GM23338 (cell line): ENCODE results near the gene CERT1. TPM values are rescaled to one million over a fixed set of nuclear protein-coding genes. Genes with fewer than 3 reads are reported as not detected.

Experiments used
- ATAC-seq: fragments of 200-7000 bp; cut with Tn5 transposase; 3 replicates; pipeline ENCODE4 v1.9.1; 2020
- DNase-seq: peaks from one replicate; pipeline ENCODE4 v3.0.0-alpha.2; 2015; ENCODE audit warnings: low spot score
- H2AFZ ChIP-seq: fragments of 200-600 bp; sonication (generic); 2 replicates; pipeline ENCODE4 v1.8.0; 2016; ENCODE audit warnings: antibody characterized with exemption, mild to moderate bottlenecking, moderate library complexity
- H3F3A ChIP-seq: fragments of 200-600 bp; sonication (generic); replicated peaks from 2 replicates; pipeline ENCODE4 v1.8.0; 2017; ENCODE audit warnings: antibody characterized with exemption, mixed run types, low read depth
- H3K27ac ChIP-seq: fragments of 200-600 bp; sonication (generic); 2 replicates; pipeline ENCODE4 v1.6.1; 2016; ENCODE audit warnings: low read depth
- H3K27me3 ChIP-seq: fragments of 200-600 bp; sonication (generic); 2 replicates; pipeline ENCODE4 v1.8.0; 2016; ENCODE audit warnings: mild to moderate bottlenecking, mixed run types, moderate library complexity; ENCODE audit not compliant: insufficient read depth
- H3K36me3 ChIP-seq: fragments of 200-600 bp; sonication (generic); 2 replicates; pipeline ENCODE4 v1.8.0; 2016; ENCODE audit warnings: mild to moderate bottlenecking; ENCODE audit not compliant: insufficient read depth
- H3K4me1 ChIP-seq: fragments of 200-600 bp; sonication (generic); 2 replicates; pipeline ENCODE4 v1.8.0; 2016; ENCODE audit warnings: mild to moderate bottlenecking, moderate library complexity; ENCODE audit not compliant: insufficient read depth
- H3K4me2 ChIP-seq: fragments of 200-600 bp; sonication (generic); 2 replicates; pipeline ENCODE4 v1.7.1; 2017; ENCODE audit warnings: mixed run types
- H3K4me3 ChIP-seq: fragments of 200-600 bp; sonication (generic); 2 replicates; pipeline ENCODE4 v1.6.1; 2016; ENCODE audit warnings: mixed run types
- H3K79me2 ChIP-seq: fragments of 200-600 bp; sonication (generic); replicated peaks from 2 replicates; pipeline ENCODE4 v1.8.0; 2017; ENCODE audit warnings: mild to moderate bottlenecking; ENCODE audit not compliant: insufficient read depth
- H3K9me2 ChIP-seq: fragments of 200-600 bp; sonication (generic); 2 replicates; pipeline ENCODE4 v1.8.0; 2017; ENCODE audit not compliant: insufficient read depth
- H4K20me1 ChIP-seq: fragments of 200-600 bp; sonication (generic); replicated peaks from 2 replicates; pipeline ENCODE4 v1.8.0; 2017; ENCODE audit warnings: mild to moderate bottlenecking; ENCODE audit not compliant: insufficient read depth
- H3K27ac Mint-ChIP-seq: 2 replicates; pipeline ENCODE4 v1.8.0; 2020; ENCODE audit warnings: inconsistent platforms, mild to moderate bottlenecking, moderate library complexity, mixed read lengths
- H3K27me3 Mint-ChIP-seq: 3 replicates; pipeline ENCODE4 v1.8.0; 2022; ENCODE audit warnings: low read depth, mild to moderate bottlenecking, moderate library complexity, mixed read lengths, inconsistent platforms; ENCODE audit not compliant: insufficient read depth, poor library complexity
- H3K36me3 Mint-ChIP-seq: 3 replicates; pipeline ENCODE4 v1.8.0; 2021; ENCODE audit warnings: low read depth, mild to moderate bottlenecking, inconsistent platforms, moderate library complexity, mixed read lengths
- H3K4me1 Mint-ChIP-seq: 3 replicates; pipeline ENCODE4 v1.8.0; 2020; ENCODE audit warnings: mild to moderate bottlenecking, inconsistent platforms, mixed read lengths
- H3K4me3 Mint-ChIP-seq: 3 replicates; pipeline ENCODE4 v1.8.0; 2021; ENCODE audit warnings: moderate library complexity, mild to moderate bottlenecking, inconsistent platforms, mixed read lengths
- H3K9me3 Mint-ChIP-seq: 3 replicates; pipeline ENCODE4 v1.8.0; 2020; ENCODE audit warnings: moderate library complexity, mild to moderate bottlenecking, inconsistent platforms, mixed read lengths
- CREB1 ChIP-seq: fragments of 250-450 bp; sonication (Bioruptor Pico); IDR thresholded peaks from 2 replicates; pipeline ENCODE4 v1.5.0; 2020; ENCODE audit warnings: low read depth, mild to moderate bottlenecking, moderate library complexity
- EZH2 ChIP-seq: fragments of 200-600 bp; sonication (generic); IDR thresholded peaks from one replicate; pipeline ENCODE4 v1.8.0; 2017; ENCODE audit warnings: antibody characterized with exemption, mild to moderate bottlenecking, low read depth; ENCODE audit not compliant: unreplicated experiment
- EZH2phosphoT487 ChIP-seq: fragments of 200-600 bp; sonication (generic); IDR thresholded peaks from one replicate; pipeline ENCODE4 v1.8.1; 2018; ENCODE audit warnings: antibody characterized with exemption; ENCODE audit not compliant: unreplicated experiment
- JUNB ChIP-seq: IDR thresholded peaks from one replicate; pipeline ENCODE4 v1.6.1; 2016; ENCODE audit warnings: antibody characterized with exemption; ENCODE audit not compliant: unreplicated experiment
- NANOG ChIP-seq: IDR thresholded peaks from 2 replicates; pipeline ENCODE4 v1.6.1; 2016; ENCODE audit warnings: antibody characterized with exemption, borderline replicate concordance
- POLR2AphosphoS5 ChIP-seq: IDR thresholded peaks from 2 replicates; pipeline ENCODE4 v1.6.1; 2016; ENCODE audit warnings: antibody characterized with exemption, low read depth
- STAT1 ChIP-seq: IDR thresholded peaks from one replicate; pipeline ENCODE4 v1.6.1; 2016; ENCODE audit warnings: antibody characterized with exemption; ENCODE audit not compliant: unreplicated experiment
- ZNF114 ChIP-seq: fragments of 250-450 bp; sonication (Bioruptor Pico); IDR thresholded peaks from 2 replicates; pipeline ENCODE4 v1.5.0; 2020; ENCODE audit warnings: mild to moderate bottlenecking, moderate library complexity
- ZNF331 ChIP-seq: fragments of 250-450 bp; sonication (Bioruptor Pico); IDR thresholded peaks from 2 replicates; pipeline ENCODE4 v1.5.0; 2020; ENCODE audit warnings: low read depth, mild to moderate bottlenecking, moderate library complexity
- polyA plus RNA-seq: library from polyadenylated mRNA; unstranded; fragments of >200 nt; fragmentation: Nextera tagmentation; extraction: Ambion mirVana; gene quantifications from 2 replicates; pipeline ENCODE4 v1.2.1, GENCODE V29; 2016
- total RNA-seq: library from RNA; depleted of rRNA; stranded (reverse); fragments of >200 nt; shearing (Covaris generic); gene quantifications from 2 replicates; pipeline ENCODE4 v1.2.3, GENCODE V29; 2014
- TF ChIP-seq, protein P1 (sequence below): IDR thresholded peaks from one replicate; pipeline ENCODE4 v1.6.1; 2018; ENCODE audit warnings: antibody characterized with exemption; ENCODE audit not compliant: unreplicated experiment
- TF ChIP-seq, protein P2 (sequence below): IDR thresholded peaks from 2 replicates; pipeline ENCODE4 v1.6.1; 2016; ENCODE audit warnings: antibody characterized with exemption
- TF ChIP-seq, protein P3 (sequence below): fragments of 250-450 bp; sonication (Bioruptor Pico); IDR thresholded peaks from 2 replicates; pipeline ENCODE4 v1.5.0; 2020; ENCODE audit warnings: mild to moderate bottlenecking, moderate library complexity
- TF ChIP-seq, protein P4 (sequence below), 2 experiments: fragments of 200-600 bp in 1 of 2; sonication (generic) in 1 of 2; conservative IDR thresholded peaks; 2 replicates each; pipeline versions ENCODE4 v1.5.1 to v1.6.1; 2016 to 2017; ENCODE audit warnings: antibody characterized with exemption in 2 of 2, low read depth in 2 of 2, mild to moderate bottlenecking in 2 of 2, moderate library complexity in 1 of 2

Gene CERT1
- total and polyA plus RNA-seq, 2 experiments from 2014 or later = 36.5 to 40.7 TPM

DNA sequence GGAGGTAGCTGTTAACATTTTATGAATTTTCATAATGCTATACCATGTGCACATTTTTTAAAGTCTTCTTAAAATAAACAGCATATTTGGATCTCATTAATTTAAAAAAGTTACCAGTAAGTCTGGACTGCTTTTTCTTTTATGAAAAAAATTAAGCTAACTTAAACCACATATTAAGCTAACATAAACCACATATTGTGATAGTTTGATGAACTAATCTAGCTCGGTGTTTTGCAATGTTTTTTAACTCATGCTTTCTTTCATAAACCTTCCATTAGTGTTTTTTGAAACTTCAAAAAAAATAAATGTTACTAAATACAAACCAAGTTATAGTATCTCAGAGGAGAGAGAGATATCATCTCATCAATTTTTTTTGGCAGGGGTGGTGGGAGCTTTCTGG is 26.8 kb upstream of the CERT1 start:
- H3K4me3 Mint-ChIP-seq = no peak overlapping the region
- Histone ChIP-seq H3K4me2 (no peak overlapping the region), H3K27ac (no peak overlapping the region), H3F3A (no peaks in the 10 kb centered on the region), H3K4me1 (no peaks in the 10 kb centered on the region), H3K4me3 (no peak overlapping the region), H4K20me1 (peaks cover 5% of the 10 kb centered on the region; the same call in 1 of the 2 replicates), H3K79me2 (peaks cover 17% of the 10 kb centered on the region), H3K27me3 (no peaks in the 10 kb centered on the region), H2AFZ (no peak overlapping the region), H3K36me3 (no peaks in the 10 kb centered on the region), H3K9me2 (no peaks in the 10 kb centered on the region; the same call in 1 of the 2 replicates)
- peaks cover 9% of the 10 kb centered on the region; the same call in 2 of the 3 replicates for H3K36me3 Mint-ChIP-seq
- TF ChIP-seq EZH2phosphoT487 (no peak), NANOG (no peak), ZNF114 (no peak), STAT1 (no peak), CREB1 (CRISPR knock-in tag) (no peak), EZH2 (no peak), ZNF331 (CRISPR knock-in tag) (no peak), JUNB (no peak), POLR2AphosphoS5 (no peak)
- TF ChIP-seq, protein P1, sequence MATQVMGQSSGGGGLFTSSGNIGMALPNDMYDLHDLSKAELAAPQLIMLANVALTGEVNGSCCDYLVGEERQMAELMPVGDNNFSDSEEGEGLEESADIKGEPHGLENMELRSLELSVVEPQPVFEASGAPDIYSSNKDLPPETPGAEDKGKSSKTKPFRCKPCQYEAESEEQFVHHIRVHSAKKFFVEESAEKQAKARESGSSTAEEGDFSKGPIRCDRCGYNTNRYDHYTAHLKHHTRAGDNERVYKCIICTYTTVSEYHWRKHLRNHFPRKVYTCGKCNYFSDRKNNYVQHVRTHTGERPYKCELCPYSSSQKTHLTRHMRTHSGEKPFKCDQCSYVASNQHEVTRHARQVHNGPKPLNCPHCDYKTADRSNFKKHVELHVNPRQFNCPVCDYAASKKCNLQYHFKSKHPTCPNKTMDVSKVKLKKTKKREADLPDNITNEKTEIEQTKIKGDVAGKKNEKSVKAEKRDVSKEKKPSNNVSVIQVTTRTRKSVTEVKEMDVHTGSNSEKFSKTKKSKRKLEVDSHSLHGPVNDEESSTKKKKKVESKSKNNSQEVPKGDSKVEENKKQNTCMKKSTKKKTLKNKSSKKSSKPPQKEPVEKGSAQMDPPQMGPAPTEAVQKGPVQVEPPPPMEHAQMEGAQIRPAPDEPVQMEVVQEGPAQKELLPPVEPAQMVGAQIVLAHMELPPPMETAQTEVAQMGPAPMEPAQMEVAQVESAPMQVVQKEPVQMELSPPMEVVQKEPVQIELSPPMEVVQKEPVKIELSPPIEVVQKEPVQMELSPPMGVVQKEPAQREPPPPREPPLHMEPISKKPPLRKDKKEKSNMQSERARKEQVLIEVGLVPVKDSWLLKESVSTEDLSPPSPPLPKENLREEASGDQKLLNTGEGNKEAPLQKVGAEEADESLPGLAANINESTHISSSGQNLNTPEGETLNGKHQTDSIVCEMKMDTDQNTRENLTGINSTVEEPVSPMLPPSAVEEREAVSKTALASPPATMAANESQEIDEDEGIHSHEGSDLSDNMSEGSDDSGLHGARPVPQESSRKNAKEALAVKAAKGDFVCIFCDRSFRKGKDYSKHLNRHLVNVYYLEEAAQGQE = no peak
- TF ChIP-seq, protein P2, sequence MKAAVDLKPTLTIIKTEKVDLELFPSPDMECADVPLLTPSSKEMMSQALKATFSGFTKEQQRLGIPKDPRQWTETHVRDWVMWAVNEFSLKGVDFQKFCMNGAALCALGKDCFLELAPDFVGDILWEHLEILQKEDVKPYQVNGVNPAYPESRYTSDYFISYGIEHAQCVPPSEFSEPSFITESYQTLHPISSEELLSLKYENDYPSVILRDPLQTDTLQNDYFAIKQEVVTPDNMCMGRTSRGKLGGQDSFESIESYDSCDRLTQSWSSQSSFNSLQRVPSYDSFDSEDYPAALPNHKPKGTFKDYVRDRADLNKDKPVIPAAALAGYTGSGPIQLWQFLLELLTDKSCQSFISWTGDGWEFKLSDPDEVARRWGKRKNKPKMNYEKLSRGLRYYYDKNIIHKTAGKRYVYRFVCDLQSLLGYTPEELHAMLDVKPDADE = no peak
- TF ChIP-seq, protein P3, sequence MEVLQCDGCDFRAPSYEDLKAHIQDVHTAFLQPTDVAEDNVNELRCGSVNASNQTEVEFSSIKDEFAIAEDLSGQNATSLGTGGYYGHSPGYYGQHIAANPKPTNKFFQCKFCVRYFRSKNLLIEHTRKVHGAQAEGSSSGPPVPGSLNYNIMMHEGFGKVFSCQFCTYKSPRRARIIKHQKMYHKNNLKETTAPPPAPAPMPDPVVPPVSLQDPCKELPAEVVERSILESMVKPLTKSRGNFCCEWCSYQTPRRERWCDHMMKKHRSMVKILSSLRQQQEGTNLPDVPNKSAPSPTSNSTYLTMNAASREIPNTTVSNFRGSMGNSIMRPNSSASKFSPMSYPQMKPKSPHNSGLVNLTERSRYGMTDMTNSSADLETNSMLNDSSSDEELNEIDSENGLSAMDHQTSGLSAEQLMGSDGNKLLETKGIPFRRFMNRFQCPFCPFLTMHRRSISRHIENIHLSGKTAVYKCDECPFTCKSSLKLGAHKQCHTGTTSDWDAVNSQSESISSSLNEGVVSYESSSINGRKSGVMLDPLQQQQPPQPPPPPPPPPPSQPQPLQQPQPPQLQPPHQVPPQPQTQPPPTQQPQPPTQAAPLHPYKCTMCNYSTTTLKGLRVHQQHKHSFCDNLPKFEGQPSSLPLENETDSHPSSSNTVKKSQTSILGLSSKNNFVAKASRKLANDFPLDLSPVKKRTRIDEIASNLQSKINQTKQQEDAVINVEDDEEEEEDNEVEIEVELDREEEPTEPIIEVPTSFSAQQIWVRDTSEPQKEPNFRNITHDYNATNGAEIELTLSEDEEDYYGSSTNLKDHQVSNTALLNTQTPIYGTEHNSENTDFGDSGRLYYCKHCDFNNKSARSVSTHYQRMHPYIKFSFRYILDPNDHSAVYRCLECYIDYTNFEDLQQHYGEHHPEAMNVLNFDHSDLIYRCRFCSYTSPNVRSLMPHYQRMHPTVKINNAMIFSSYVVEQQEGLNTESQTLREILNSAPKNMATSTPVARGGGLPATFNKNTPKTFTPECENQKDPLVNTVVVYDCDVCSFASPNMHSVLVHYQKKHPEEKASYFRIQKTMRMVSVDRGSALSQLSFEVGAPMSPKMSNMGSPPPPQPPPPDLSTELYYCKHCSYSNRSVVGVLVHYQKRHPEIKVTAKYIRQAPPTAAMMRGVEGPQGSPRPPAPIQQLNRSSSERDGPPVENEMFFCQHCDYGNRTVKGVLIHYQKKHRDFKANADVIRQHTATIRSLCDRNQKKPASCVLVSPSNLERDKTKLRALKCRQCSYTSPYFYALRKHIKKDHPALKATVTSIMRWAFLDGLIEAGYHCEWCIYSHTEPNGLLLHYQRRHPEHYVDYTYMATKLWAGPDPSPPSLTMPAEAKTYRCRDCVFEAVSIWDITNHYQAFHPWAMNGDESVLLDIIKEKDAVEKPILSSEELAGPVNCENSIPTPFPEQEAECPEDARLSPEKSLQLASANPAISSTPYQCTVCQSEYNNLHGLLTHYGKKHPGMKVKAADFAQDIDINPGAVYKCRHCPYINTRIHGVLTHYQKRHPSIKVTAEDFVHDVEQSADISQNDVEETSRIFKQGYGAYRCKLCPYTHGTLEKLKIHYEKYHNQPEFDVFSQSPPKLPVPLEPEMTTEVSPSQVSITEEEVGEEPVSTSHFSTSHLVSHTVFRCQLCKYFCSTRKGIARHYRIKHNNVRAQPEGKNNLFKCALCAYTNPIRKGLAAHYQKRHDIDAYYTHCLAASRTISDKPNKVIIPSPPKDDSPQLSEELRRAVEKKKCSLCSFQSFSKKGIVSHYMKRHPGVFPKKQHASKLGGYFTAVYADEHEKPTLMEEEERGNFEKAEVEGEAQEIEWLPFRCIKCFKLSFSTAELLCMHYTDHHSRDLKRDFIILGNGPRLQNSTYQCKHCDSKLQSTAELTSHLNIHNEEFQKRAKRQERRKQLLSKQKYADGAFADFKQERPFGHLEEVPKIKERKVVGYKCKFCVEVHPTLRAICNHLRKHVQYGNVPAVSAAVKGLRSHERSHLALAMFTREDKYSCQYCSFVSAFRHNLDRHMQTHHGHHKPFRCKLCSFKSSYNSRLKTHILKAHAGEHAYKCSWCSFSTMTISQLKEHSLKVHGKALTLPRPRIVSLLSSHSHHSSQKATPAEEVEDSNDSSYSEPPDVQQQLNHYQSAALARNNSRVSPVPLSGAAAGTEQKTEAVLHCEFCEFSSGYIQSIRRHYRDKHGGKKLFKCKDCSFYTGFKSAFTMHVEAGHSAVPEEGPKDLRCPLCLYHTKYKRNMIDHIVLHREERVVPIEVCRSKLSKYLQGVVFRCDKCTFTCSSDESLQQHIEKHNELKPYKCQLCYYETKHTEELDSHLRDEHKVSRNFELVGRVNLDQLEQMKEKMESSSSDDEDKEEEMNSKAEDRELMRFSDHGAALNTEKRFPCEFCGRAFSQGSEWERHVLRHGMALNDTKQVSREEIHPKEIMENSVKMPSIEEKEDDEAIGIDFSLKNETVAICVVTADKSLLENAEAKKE (CRISPR knock-in tag) = no peak
- TF ChIP-seq, protein P4, sequence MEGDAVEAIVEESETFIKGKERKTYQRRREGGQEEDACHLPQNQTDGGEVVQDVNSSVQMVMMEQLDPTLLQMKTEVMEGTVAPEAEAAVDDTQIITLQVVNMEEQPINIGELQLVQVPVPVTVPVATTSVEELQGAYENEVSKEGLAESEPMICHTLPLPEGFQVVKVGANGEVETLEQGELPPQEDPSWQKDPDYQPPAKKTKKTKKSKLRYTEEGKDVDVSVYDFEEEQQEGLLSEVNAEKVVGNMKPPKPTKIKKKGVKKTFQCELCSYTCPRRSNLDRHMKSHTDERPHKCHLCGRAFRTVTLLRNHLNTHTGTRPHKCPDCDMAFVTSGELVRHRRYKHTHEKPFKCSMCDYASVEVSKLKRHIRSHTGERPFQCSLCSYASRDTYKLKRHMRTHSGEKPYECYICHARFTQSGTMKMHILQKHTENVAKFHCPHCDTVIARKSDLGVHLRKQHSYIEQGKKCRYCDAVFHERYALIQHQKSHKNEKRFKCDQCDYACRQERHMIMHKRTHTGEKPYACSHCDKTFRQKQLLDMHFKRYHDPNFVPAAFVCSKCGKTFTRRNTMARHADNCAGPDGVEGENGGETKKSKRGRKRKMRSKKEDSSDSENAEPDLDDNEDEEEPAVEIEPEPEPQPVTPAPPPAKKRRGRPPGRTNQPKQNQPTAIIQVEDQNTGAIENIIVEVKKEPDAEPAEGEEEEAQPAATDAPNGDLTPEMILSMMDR (conservative IDR thresholded peaks at IDR 0.05; ENCODE audit: low read depth in 2 of 2) = no peak
- no peak overlapping the region for H3K27ac Mint-ChIP-seq
- DNase-seq (no peak), ATAC-seq (no peak)
- peaks cover 1% of the 10 kb centered on the region for H3K27me3 Mint-ChIP-seq
- H3K9me3 Mint-ChIP-seq = peaks cover 14% of the 10 kb centered on the region; the same call in 2 of the 3 replicates
- peaks cover 8% of the 10 kb centered on the region; the same call in 2 of the 3 replicates for H3K4me1 Mint-ChIP-seq
